Sigmoid colon (tissue), 4 donors: ENCODE measurements around the gene SPATA2L.

Experiments
- CTCF ChIP-seq, 4 experiments: fragments of 450-650 bp in 3 of 4; fragments of 200-600 bp in 1 of 4; IDR thresholded peaks; one replicate each; pipeline ENCODE4 v1.5.1; 2016 to 2019; ENCODE audit warnings: antibody characterized with exemption in 4 of 4, mild to moderate bottlenecking in 3 of 4, moderate library complexity in 2 of 4
- EP300 ChIP-seq, 4 donors: sonication (generic); formaldehyde crosslinking; IDR thresholded peaks; one replicate each; pipeline ENCODE4 v1.6.1; 2017; ENCODE audit warnings: antibody characterized with exemption in 4 of 4
- POLR2A ChIP-seq, 2 donors: fragments of 450-650 bp; IDR thresholded peaks; one replicate each; pipeline ENCODE4 v1.6.1; 2016; ENCODE audit warnings: antibody characterized with exemption in 2 of 2, mild to moderate bottlenecking in 2 of 2, moderate library complexity in 2 of 2

GRCh38 chr16:89716916-89717687 is 15.6 kb upstream of the SPATA2L start:
- TF ChIP-seq CTCF (IDR thresholded peaks at IDR 0.05) (no peak), EP300 (IDR thresholded peaks at IDR 0.05) (no peak), POLR2A (IDR thresholded peaks at IDR 0.05) (no peak)
